ENCODE results near the gene GRIK1.

GRIK1 gene

DNA sequence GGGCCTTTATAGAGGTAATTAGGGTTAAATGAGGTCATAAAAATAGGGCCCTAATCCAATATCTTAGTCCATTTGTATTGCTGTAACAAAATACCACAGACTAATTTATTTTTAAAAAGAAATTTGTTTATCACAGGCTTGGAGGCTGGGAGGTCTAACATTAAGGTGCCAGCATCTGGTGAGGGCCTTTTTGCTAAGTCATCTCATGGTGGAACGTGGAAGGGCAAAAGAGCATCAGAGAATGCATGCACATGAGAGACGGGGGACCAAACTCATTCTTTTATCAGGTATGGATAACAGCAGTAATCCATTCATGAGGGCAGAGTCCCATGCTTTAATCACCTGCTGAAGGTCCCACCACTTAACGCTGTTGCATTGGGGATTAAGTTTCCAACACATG is 313.8 kb downstream of the GRIK1 start:
- Histone ChIP-seq H3F3A (ENCODE audit: insufficient read depth, low read length) (no peaks in the 10 kb centered on the region), H3K9me2 (ENCODE audit: low read depth, low read length) (no peaks in the 10 kb centered on the region), H4K20me1 (ENCODE audit: insufficient read depth, low read length) (no peaks in the 10 kb centered on the region), H2AFZ (ENCODE audit: low read length) (no peak overlapping the region), H3K27ac (ENCODE audit: low read depth, low read length, poor library complexity, severe bottlenecking) (no peak overlapping the region), H3K4me3 (ENCODE audit: low read depth, low read length, poor library complexity, severe bottlenecking) (no peak overlapping the region), H3K36me3 (ENCODE audit: insufficient read depth, low read length) (no peaks in the 10 kb centered on the region), H3K4me1 (ENCODE audit: insufficient read depth, low read length, severe bottlenecking) (no peaks in the 10 kb centered on the region), H3K27me3 (ENCODE audit: insufficient read depth, low read length) (no peaks in the 10 kb centered on the region), H3K4me2 (ENCODE audit: low read length) (no peak overlapping the region), H3K9me3 (ENCODE audit: low read length) (no peaks in the 10 kb centered on the region), H3K79me2 (ENCODE audit: insufficient read depth, low read length) (no peaks in the 10 kb centered on the region), H3K9ac (ENCODE audit: low read length) (no peak overlapping the region)
- no peak for TF ChIP-seq EZH2 (IDR thresholded peaks at IDR 0.05; ENCODE audit: borderline replicate concordance, low read length)
- TF ChIP-seq, protein P1, sequence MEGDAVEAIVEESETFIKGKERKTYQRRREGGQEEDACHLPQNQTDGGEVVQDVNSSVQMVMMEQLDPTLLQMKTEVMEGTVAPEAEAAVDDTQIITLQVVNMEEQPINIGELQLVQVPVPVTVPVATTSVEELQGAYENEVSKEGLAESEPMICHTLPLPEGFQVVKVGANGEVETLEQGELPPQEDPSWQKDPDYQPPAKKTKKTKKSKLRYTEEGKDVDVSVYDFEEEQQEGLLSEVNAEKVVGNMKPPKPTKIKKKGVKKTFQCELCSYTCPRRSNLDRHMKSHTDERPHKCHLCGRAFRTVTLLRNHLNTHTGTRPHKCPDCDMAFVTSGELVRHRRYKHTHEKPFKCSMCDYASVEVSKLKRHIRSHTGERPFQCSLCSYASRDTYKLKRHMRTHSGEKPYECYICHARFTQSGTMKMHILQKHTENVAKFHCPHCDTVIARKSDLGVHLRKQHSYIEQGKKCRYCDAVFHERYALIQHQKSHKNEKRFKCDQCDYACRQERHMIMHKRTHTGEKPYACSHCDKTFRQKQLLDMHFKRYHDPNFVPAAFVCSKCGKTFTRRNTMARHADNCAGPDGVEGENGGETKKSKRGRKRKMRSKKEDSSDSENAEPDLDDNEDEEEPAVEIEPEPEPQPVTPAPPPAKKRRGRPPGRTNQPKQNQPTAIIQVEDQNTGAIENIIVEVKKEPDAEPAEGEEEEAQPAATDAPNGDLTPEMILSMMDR (IDR thresholded peaks at IDR 0.05; ENCODE audit: low read length), result no peak

DNA sequence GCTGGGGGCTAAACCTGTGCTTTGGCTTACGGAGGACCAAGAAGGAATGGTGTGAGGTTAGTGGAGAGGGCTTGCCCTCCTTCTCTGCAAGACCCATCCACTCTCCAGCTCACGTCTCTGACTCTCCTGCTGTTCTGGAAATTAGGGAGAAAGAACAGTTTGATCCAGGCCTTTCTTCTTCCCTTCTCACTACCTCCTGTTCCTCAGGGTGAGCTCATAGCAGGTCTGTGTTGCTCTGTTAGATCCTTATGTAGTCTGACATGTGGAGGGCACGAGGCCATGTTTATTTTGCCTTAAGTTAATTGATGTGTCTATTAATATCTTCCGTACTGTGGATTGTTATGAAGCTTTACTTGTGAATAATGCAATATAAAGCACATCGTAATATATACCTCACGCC is 315.0 kb downstream of the GRIK1 start:
- no peaks in the 10 kb centered on the region for H3K36me3 ChIP-seq (ENCODE audit: insufficient read depth, low read length)
- TF ChIP-seq, protein P1 (IDR thresholded peaks at IDR 0.05; ENCODE audit: low read length), result no peak
- TF ChIP-seq EZH2 (IDR thresholded peaks at IDR 0.05; ENCODE audit: borderline replicate concordance, low read length), result no peak
- H3K79me2 ChIP-seq (ENCODE audit: insufficient read depth, low read length), result no peaks in the 10 kb centered on the region
- no peaks in the 10 kb centered on the region for H3F3A ChIP-seq (ENCODE audit: insufficient read depth, low read length)
- no peaks in the 10 kb centered on the region for H3K9me3 ChIP-seq (ENCODE audit: low read length)
- H3K9ac ChIP-seq (ENCODE audit: low read length), result no peak overlapping the region
- H3K4me1 ChIP-seq (ENCODE audit: insufficient read depth, low read length, severe bottlenecking), result no peaks in the 10 kb centered on the region
- H4K20me1 ChIP-seq (ENCODE audit: insufficient read depth, low read length), result no peaks in the 10 kb centered on the region
- H3K27me3 ChIP-seq (ENCODE audit: insufficient read depth, low read length), result no peaks in the 10 kb centered on the region
- H3K4me3 ChIP-seq (ENCODE audit: low read depth, low read length, poor library complexity, severe bottlenecking), result no peak overlapping the region
- H2AFZ ChIP-seq (ENCODE audit: low read length), result no peak overlapping the region
- no peak overlapping the region for H3K4me2 ChIP-seq (ENCODE audit: low read length)
- no peak overlapping the region for H3K27ac ChIP-seq (ENCODE audit: low read depth, low read length, poor library complexity, severe bottlenecking)
- H3K9me2 ChIP-seq (ENCODE audit: low read depth, low read length), result no peaks in the 10 kb centered on the region

DNA sequence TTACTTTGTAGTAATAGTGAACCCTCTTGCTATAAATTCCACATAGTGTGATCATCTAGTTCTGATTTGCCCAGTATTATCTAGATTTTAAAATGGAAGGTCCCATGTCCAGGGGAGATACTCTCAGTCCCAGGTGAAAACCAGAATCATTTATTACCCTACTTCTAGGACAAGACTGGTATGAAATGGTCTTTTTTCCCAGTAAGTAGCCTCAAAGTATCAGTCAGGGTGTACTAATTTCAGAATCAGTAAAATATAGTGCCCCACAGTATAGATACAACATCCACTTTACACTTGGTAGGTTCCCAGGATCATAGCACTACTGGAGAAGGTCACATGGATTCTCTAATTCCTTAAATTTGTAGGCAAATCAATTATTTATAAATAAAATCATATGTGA is 318.3 kb downstream of the GRIK1 start:
- H3K27me3 ChIP-seq (ENCODE audit: insufficient read depth, low read length), result no peaks in the 10 kb centered on the region
- no peak overlapping the region for H3K9ac ChIP-seq (ENCODE audit: low read length)
- H3K27ac ChIP-seq (ENCODE audit: low read depth, low read length, poor library complexity, severe bottlenecking), result no peak overlapping the region
- no peak overlapping the region for H2AFZ ChIP-seq (ENCODE audit: low read length)
- H3K4me1 ChIP-seq (ENCODE audit: insufficient read depth, low read length, severe bottlenecking), result no peaks in the 10 kb centered on the region
- H3K9me2 ChIP-seq (ENCODE audit: low read depth, low read length), result no peaks in the 10 kb centered on the region
- no peaks in the 10 kb centered on the region for H3K79me2 ChIP-seq (ENCODE audit: insufficient read depth, low read length)
- H3K36me3 ChIP-seq (ENCODE audit: insufficient read depth, low read length), result no peaks in the 10 kb centered on the region
- no peaks in the 10 kb centered on the region for H3K9me3 ChIP-seq (ENCODE audit: low read length)
- TF ChIP-seq EZH2 (IDR thresholded peaks at IDR 0.05; ENCODE audit: borderline replicate concordance, low read length), result no peak
- TF ChIP-seq, protein P1 (IDR thresholded peaks at IDR 0.05; ENCODE audit: low read length), result no peak
- no peaks in the 10 kb centered on the region for H3F3A ChIP-seq (ENCODE audit: insufficient read depth, low read length)
- H3K4me3 ChIP-seq (ENCODE audit: low read depth, low read length, poor library complexity, severe bottlenecking), result no peak overlapping the region
- no peak overlapping the region for H3K4me2 ChIP-seq (ENCODE audit: low read length)
- no peaks in the 10 kb centered on the region for H4K20me1 ChIP-seq (ENCODE audit: insufficient read depth, low read length)
